HG02678 (cell line): ENCODE data around the gene TPST2.

Source experiments
- ATAC-seq: cut with Tn5 transposase; IDR thresholded peaks from one replicate; pipeline ENCODE4 v1.9.1; 2021; ENCODE audit warnings: mild to moderate bottlenecking, moderate library complexity; ENCODE audit not compliant: unreplicated experiment

TPST2 gene

GRCh38 chr22:26502688-26503561, 87.0 kb downstream of the TPST2 start:
- ATAC-seq, result no peak

GRCh38 chr22:26501996-26502395, 87.9 kb downstream of the TPST2 start:
- no peak for ATAC-seq

GRCh38 chr22:26499188-26499703, 90.7 kb downstream of the TPST2 start:
- no peak for ATAC-seq

GRCh38 chr22:26496456-26496855, 93.5 kb downstream of the TPST2 start:
- no peak for ATAC-seq

GRCh38 chr22:26494506-26494905, 95.4 kb downstream of the TPST2 start:
- no peak for ATAC-seq

- no peak for ATAC-seq
Measured at GRCh38 chr22:26492220-26492619, 97.7 kb downstream of the TPST2 start.

- ATAC-seq, result no peak
Measured at GRCh38 chr22:26489447-26490036, 100.4 kb downstream of the TPST2 start.

GRCh38 chr22:26487996-26488395, 101.9 kb downstream of the TPST2 start:
- no peak for ATAC-seq

- no peak for ATAC-seq
Measured at GRCh38 chr22:26486394-26486793, 103.5 kb downstream of the TPST2 start.

GRCh38 chr22:26485806-26486390, 104.0 kb downstream of the TPST2 start:
- no peak for ATAC-seq

- no peak for ATAC-seq
Measured at GRCh38 chr22:26485013-26485412, 104.9 kb downstream of the TPST2 start.

GRCh38 chr22:26484360-26484706, 105.6 kb downstream of the TPST2 start:
- no peak for ATAC-seq

- peak; percentile 77 for ATAC-seq
Measured at GRCh38 chr22:26483439-26484359, 106.2 kb downstream of the TPST2 start, which contains the start of the genes HPS4 and SRRD. Gene HPS4 (minus strand): TSS chr22:26483783. CDS start chr22:26481762, 2,021 bp downstream. Gene SRRD (plus strand): TSS chr22:26483877. CDS start chr22:26483891, 14 bp downstream.

GRCh38 chr22:26483043-26483438, 106.9 kb downstream of the TPST2 start:
- no peak for ATAC-seq

- ATAC-seq, result no peak
Measured at GRCh38 chr22:26482161-26482560, 107.8 kb downstream of the TPST2 start.

- no peak for ATAC-seq
Measured at GRCh38 chr22:26481694-26482093, 108.2 kb downstream of the TPST2 start.

GRCh38 chr22:26481112-26481693, 108.7 kb downstream of the TPST2 start:
- ATAC-seq, result no peak

- no peak for ATAC-seq
Measured at GRCh38 chr22:26480611-26480932, 109.4 kb downstream of the TPST2 start.

GRCh38 chr22:26479792-26480610, 109.9 kb downstream of the TPST2 start:
- ATAC-seq, result no peak
